ENCODE data around the gene PICALM. TPM values are rescaled to one million over a fixed set of nuclear protein-coding genes. Genes with fewer than 3 reads are reported as not detected.
A peak's percentile ranks its signal among the peaks of the same experiment; 100 is the strongest.
"Not testable (repeated sequence)": the region's sequence is repeated elsewhere in the genome, so short reads cannot be mapped to it uniquely, and the experiment has no call there.

The PICALM gene
- total RNA-seq, 1 experiment from 2014 or later: 90.0 TPM

DNA sequence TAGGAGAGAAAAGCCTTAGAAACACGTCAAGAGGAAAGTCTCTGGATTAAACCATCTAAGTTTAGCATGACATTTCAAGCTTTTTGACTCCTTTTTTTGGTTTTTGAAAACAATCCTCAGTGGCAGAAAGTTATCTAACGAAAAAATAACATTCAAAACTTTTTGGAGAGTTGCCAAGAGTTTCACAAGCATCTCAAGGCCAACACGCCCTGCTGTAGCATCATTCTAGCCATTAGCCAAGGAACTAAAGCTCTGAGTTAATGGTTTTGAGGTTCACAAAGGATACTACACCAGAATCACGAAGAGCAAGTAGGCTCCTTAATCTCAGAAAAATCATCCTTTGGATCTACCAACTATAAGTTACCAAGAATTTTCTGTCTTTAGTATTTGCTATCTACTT, 94.8 kb downstream of the PICALM start:
- Histone ChIP-seq H3K9me3 (no peaks in the 10 kb centered on the region), H3K36me3 (peaks cover 75% of the 10 kb centered on the region), H3K27me3 (no peaks in the 10 kb centered on the region), H3K4me3 (no peak overlapping the region)
- no peak for DNase-seq

- no peak overlapping the region for H3K4me3 ChIP-seq
- peaks cover 71% of the 10 kb centered on the region for H3K36me3 ChIP-seq
- DNase-seq: no peak
- no peaks in the 10 kb centered on the region for H3K9me3 ChIP-seq
- H3K27me3 ChIP-seq: no peaks in the 10 kb centered on the region
These were observed 98.3 kb downstream of the PICALM start for GRCh38 chr11:85970593-85970992.

DNA sequence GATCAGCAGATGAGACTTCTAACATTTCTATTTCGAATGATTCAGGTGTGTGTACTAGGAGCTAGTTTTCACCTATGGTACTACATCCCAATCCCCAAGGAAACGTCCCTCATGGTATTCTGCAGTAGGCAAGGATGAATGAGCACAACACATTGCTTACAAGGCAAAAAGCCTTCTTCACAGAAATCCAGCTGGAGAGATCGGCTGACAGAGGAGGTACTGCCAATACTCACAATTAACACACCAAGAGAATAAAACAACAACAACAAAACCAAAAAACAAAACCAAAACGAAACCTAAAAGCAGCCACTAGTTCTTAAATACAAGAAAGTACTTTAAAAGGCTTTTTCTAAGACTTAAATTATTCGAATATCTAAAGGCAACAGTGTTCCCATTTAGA, 101.4 kb downstream of the PICALM start:
- Histone ChIP-seq H3K9me3 (no peaks in the 10 kb centered on the region), H3K4me3 (no peak overlapping the region), H3K27me3 (no peaks in the 10 kb centered on the region), H3K36me3 (peaks cover 69% of the 10 kb centered on the region)
- no peak for DNase-seq

- no peak for DNase-seq
- no peak overlapping the region for H3K4me3 ChIP-seq
- H3K36me3 ChIP-seq: peaks cover 59% of the 10 kb centered on the region
- no peaks in the 10 kb centered on the region for H3K27me3 ChIP-seq
- no peaks in the 10 kb centered on the region for H3K9me3 ChIP-seq
These were observed 103.7 kb downstream of the PICALM start for GRCh38 chr11:85965202-85965601.

DNA sequence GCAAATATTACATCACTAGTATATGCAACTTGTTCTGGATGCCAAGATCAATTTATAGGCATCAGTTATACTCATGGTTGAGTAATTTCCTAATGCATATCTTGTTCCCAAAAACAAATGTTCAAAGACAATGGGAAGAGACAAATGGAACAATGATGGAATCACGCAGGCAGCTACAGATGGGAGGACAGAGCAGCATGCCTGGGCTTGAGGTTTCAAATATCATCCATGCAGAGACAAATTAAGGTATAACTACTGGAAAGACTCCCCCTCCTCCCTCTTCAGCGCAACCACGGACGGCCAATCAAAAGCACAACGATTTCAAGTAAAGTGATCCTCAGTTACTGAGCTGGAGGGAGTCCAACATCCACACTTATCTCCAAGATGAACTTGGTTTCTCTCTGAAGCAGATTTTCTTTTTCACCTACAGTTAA, 106.9 kb downstream of the PICALM start:
- Histone ChIP-seq H3K9me3 (no peaks in the 10 kb centered on the region), H3K4me3 (no peak overlapping the region), H3K36me3 (peaks cover 72% of the 10 kb centered on the region), H3K27me3 (no peaks in the 10 kb centered on the region)
- no peak for DNase-seq

GRCh38 chr11:85961130-85961529, 107.8 kb downstream of the PICALM start:
- DNase-seq: no peak
- H3K4me3 ChIP-seq: no peak overlapping the region
- no peaks in the 10 kb centered on the region for H3K9me3 ChIP-seq
- no peaks in the 10 kb centered on the region for H3K27me3 ChIP-seq
- H3K36me3 ChIP-seq: peaks cover 71% of the 10 kb centered on the region

GRCh38 chr11:85960678-85961077, 108.2 kb downstream of the PICALM start:
- no peaks in the 10 kb centered on the region for H3K27me3 ChIP-seq
- peaks cover 73% of the 10 kb centered on the region for H3K36me3 ChIP-seq
- no peaks in the 10 kb centered on the region for H3K9me3 ChIP-seq
- no peak overlapping the region for H3K4me3 ChIP-seq
- DNase-seq: no peak

DNA sequence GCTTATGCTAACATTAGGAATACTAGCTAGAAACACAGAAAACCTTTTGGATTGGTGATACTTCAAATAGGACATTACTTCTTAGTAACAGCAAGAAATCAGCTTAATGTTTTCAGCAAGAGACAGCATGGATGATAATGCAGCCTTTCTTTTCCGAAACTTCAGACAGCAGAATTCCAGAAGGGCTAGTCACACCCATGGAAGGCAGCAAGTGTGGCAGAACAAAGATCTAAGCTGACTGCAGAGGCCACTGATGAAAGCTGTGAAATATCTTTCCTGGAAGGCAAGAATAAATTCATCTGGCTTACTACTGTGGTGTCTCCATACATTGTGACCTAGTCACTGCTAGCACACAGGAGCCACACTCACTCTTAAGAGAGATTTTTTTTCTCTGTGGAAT, 113.4 kb downstream of the PICALM start:
- DNase-seq: no peak

GRCh38 chr11:85953491-85954143, 115.3 kb downstream of the PICALM start:
- peaks cover 53% of the 10 kb centered on the region for H3K36me3 ChIP-seq
- no peaks in the 10 kb centered on the region for H3K27me3 ChIP-seq
- no peak for DNase-seq
- no peaks in the 10 kb centered on the region for H3K9me3 ChIP-seq
- no peak overlapping the region for H3K4me3 ChIP-seq

More for the DNA sequence above, 113.4 kb downstream of the PICALM start:
- Histone ChIP-seq H3K9me3 (no peaks in the 10 kb centered on the region), H3K4me3 (no peak overlapping the region), H3K27me3 (no peaks in the 10 kb centered on the region), H3K36me3 (peaks cover 69% of the 10 kb centered on the region)

DNA sequence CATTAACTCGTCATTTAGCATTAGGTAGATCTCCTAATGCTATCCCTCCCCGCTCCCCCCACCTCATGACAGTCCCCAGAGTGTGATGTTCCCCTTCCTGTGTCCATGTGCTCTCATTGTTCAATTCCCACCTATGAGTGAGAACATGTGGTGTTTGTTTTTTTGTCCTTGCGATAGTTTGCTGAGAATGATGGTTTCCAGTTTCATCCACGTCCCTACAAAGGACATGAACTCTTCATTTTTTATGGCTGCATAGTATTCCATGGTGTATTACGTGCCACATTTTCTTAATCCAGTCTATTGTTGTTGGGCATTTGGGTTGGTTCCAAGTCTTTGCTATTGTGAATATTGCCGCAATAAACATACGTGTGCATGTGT, 116.8 kb downstream of the PICALM start:
- H3K4me3 ChIP-seq, H3K9me3 ChIP-seq, H3K27me3 ChIP-seq, DNase-seq: not testable (repeated sequence)
- peaks cover 40% of the 10 kb centered on the region for H3K36me3 ChIP-seq

GRCh38 chr11:85951428-85952107, 117.3 kb downstream of the PICALM start:
- Histone ChIP-seq H3K27me3 (no peaks in the 10 kb centered on the region), H3K36me3 (peaks cover 36% of the 10 kb centered on the region), H3K9me3 (no peaks in the 10 kb centered on the region), H3K4me3 (no peak overlapping the region)
- DNase-seq: no peak

- Histone ChIP-seq H3K27me3 (no peaks in the 10 kb centered on the region), H3K9me3 (no peaks in the 10 kb centered on the region), H3K36me3 (peaks cover 30% of the 10 kb centered on the region), H3K4me3 (no peak overlapping the region)
- DNase-seq: no peak
These were observed 117.9 kb downstream of the PICALM start for GRCh38 chr11:85951049-85951405.

GRCh38 chr11:85950317-85951048, 118.4 kb downstream of the PICALM start:
- Histone ChIP-seq H3K27me3 (no peaks in the 10 kb centered on the region), H3K4me3 (no peak overlapping the region), H3K9me3 (no peaks in the 10 kb centered on the region), H3K36me3 (peaks cover 25% of the 10 kb centered on the region)
- no peak for DNase-seq

DNA sequence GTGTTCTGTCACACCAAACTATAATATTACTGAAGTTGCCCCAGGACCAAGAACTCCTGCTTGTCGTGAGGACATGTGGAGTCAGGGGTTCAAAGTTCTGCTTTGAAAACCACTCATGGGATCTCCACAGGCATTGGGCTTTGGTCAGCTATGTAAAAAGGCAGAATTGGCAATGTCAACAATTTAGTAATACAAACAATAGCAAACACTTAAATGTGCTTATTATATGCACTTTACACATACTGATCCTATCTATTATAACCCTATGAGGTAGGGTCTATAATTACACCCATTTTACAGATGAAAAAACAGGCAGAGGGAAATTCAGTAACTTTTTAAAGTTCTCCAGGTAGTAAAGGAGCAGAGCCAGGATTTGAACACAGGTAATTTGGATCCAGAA, 119.1 kb downstream of the PICALM start:
- no peak for DNase-seq
- Histone ChIP-seq H3K36me3 (peaks cover 19% of the 10 kb centered on the region), H3K4me3 (no peak overlapping the region), H3K27me3 (no peaks in the 10 kb centered on the region), H3K9me3 (no peaks in the 10 kb centered on the region)

GRCh38 chr11:85948884-85949283, 120.0 kb downstream of the PICALM start:
- H3K4me3 ChIP-seq: no peak overlapping the region
- no peaks in the 10 kb centered on the region for H3K9me3 ChIP-seq
- H3K36me3 ChIP-seq: peaks cover 11% of the 10 kb centered on the region
- no peak for DNase-seq
- no peaks in the 10 kb centered on the region for H3K27me3 ChIP-seq

- Histone ChIP-seq H3K9me3 (no peaks in the 10 kb centered on the region), H3K4me3 (no peak overlapping the region), H3K36me3 (no peaks in the 10 kb centered on the region), H3K27me3 (no peaks in the 10 kb centered on the region)
- peak; percentile 20 for DNase-seq
These were observed 121.2 kb downstream of the PICALM start for GRCh38 chr11:85947431-85948272.

DNA sequence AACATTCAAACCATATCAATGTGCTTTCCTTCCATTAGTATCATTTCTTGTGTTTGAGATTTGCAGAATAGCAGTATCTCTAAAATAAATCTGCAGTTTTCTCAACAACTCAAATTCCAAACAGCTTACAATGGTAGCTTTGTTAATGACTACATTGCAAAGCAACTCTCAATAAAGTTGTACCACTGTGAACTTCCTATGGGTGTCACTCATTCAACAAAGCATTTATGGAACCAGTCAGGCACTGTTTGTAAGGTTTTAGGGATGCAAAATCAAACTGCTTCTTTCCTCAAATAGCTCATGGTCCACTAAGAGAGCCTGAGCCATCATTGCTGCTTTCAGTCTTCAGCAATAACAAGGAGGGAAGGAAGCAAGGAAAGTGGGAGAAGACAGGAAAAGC, 122.7 kb downstream of the PICALM start:
- no peaks in the 10 kb centered on the region for H3K9me3 ChIP-seq
- no peak for DNase-seq
- no peak overlapping the region for H3K4me3 ChIP-seq
- H3K27me3 ChIP-seq: no peaks in the 10 kb centered on the region
- H3K36me3 ChIP-seq: no peaks in the 10 kb centered on the region
